Hematopoietic multipotent progenitor cell treated with erythropoietin and hydrocortisone succinate and interleukin-3 and kit ligand, for 4 days (in vitro differentiated cells): Measurements from ENCODE around the gene IDH2.
A peak's percentile ranks its signal among the peaks of the same experiment; 100 is the strongest.
"Not testable (repeated sequence)": the region's sequence is repeated elsewhere in the genome, so short reads cannot be mapped to it uniquely, and the experiment has no call there.

Experiments
- DNase-seq: peaks from one replicate; pipeline ENCODE4 v3.0.0-alpha.2; 2015

Gene IDH2

GRCh38 chr15:90101969-90102890 lies at the start of gene IDH2:
IDH2 (minus strand) TSS chr15:90102468; CDS start chr15:90102390, 78 bp downstream.
- DNase-seq: peak; percentile 92

- DNase-seq: not testable (repeated sequence)
These were observed 48.3 kb upstream of the IDH2 start for GRCh38 chr15:90150551-90150950.

GRCh38 chr15:90149609-90150340 lies 47.5 kb upstream of the IDH2 start:
- no peak for DNase-seq

GRCh38 chr15:90146198-90146761 lies 44.0 kb upstream of the IDH2 start:
- not testable (repeated sequence) for DNase-seq

GRCh38 chr15:90145761-90146160 lies 43.5 kb upstream of the IDH2 start:
- no peak for DNase-seq

GRCh38 chr15:90145259-90145658 lies 43.0 kb upstream of the IDH2 start:
- DNase-seq: no peak

GRCh38 chr15:90143166-90143655 lies 40.9 kb upstream of the IDH2 start:
- peak; percentile 97 for DNase-seq

GRCh38 chr15:90142216-90143165 lies 40.2 kb upstream of the IDH2 start:
- DNase-seq: peak; percentile 90

GRCh38 chr15:90141646-90142045 lies 39.4 kb upstream of the IDH2 start:
- no peak for DNase-seq

GRCh38 chr15:90139549-90139948 lies 37.3 kb upstream of the IDH2 start:
- not testable (repeated sequence) for DNase-seq

- DNase-seq: no peak
These were observed 36.0 kb upstream of the IDH2 start for GRCh38 chr15:90138071-90138833.

GRCh38 chr15:90132437-90132836 lies 30.2 kb upstream of the IDH2 start:
- no peak for DNase-seq

- no peak for DNase-seq
These were observed 29.6 kb upstream of the IDH2 start for GRCh38 chr15:90131848-90132247.

- no peak for DNase-seq
These were observed 28.0 kb upstream of the IDH2 start for GRCh38 chr15:90130291-90130690.

- no peak for DNase-seq
These were observed 24.5 kb upstream of the IDH2 start for GRCh38 chr15:90126596-90127435.

- DNase-seq: no peak
These were observed 23.8 kb upstream of the IDH2 start for GRCh38 chr15:90126022-90126421.

GRCh38 chr15:90124507-90124906 lies 22.2 kb upstream of the IDH2 start:
- no peak for DNase-seq

- DNase-seq: no peak
These were observed 18.8 kb upstream of the IDH2 start for GRCh38 chr15:90121086-90121485.

- DNase-seq: no peak
These were observed 17.1 kb upstream of the IDH2 start for GRCh38 chr15:90119367-90119766.

- DNase-seq: no peak
These were observed 13.5 kb upstream of the IDH2 start for GRCh38 chr15:90115783-90116182.
